Measurements from ENCODE around the gene CCDC106.

The CCDC106 gene

GRCh38 chr19:55683449-55684261 is 35.6 kb downstream of the CCDC106 start:
- no peak overlapping the region for H3K27ac ChIP-seq (ENCODE audit: extremely low read depth, low read depth, low read length)
- H3K9me3 ChIP-seq (ENCODE audit: control insufficient read depth, insufficient read depth, low read depth, low read length) = no peaks in the 10 kb centered on the region
- ChIA-PET POLR2A (interaction anchor here (1.3 kb wide), 1 partner anchor 22 kb away, joined by 3 read pairs; no protein-coding TSS in a partner anchor), CTCF (interaction anchor here (1.4 kb wide), 1 partner anchor 12 kb away, joined by 4 read pairs; no protein-coding TSS in a partner anchor)
- H3K4me3 ChIP-seq (ENCODE audit: low read depth, low read length) = no peak overlapping the region
- no peaks in the 10 kb centered on the region for H3K4me1 ChIP-seq (ENCODE audit: control insufficient read depth, insufficient read depth, low read length)
- peaks cover 29 to 90% of the 10 kb centered on the region in 2 experiments for H3K36me3 ChIP-seq (ENCODE audit: control insufficient read depth in 2 of 2, insufficient read depth in 1 of 2, low read length in 2 of 2)
- TF ChIP-seq ZNF600 (tag by site-specific recombination; IDR thresholded peaks at IDR 0.05) (peak; percentile 45), OVOL3 (tag by site-specific recombination; IDR thresholded peaks at IDR 0.05) (no peak), ZNF16 (tag by site-specific recombination; IDR thresholded peaks at IDR 0.05; ENCODE audit: low read depth) (no peak)

- ChIA-PET CTCF (interaction anchor here (0.6 kb wide), 1 partner anchor 1204 kb away, joined by 5 read pairs; no protein-coding TSS in a partner anchor), POLR2A (interaction anchor here (1.3 kb wide), 1 partner anchor 21 kb away, joined by 3 read pairs; no protein-coding TSS in a partner anchor)
Observed at GRCh38 chr19:55684946-55685681, 37.1 kb downstream of the CCDC106 start.

More at GRCh38 chr19:55684946-55685681, 37.1 kb downstream of the CCDC106 start:
- TF ChIP-seq ZNF26 (tag by site-specific recombination; IDR thresholded peaks at IDR 0.05) (no peak), ZNF747 (tag by site-specific recombination; IDR thresholded peaks at IDR 0.05) (no peak), OSR2 (tag by site-specific recombination; IDR thresholded peaks at IDR 0.05) (no peak), GLI2 (tag by site-specific recombination; IDR thresholded peaks at IDR 0.05; ENCODE audit: borderline replicate concordance, low read depth) (no peak), ZNF335 (tag by site-specific recombination; conservative IDR thresholded peaks at IDR 0.05) (no peak), HIC1 (tag by site-specific recombination; IDR thresholded peaks at IDR 0.05) (no peak), SCRT2 (tag by site-specific recombination; IDR thresholded peaks at IDR 0.05) (peak; percentile 73), ZNF19 (tag by site-specific recombination; IDR thresholded peaks at IDR 0.05; ENCODE audit: low read depth) (no peak), ZNF639 (tag by site-specific recombination; IDR thresholded peaks at IDR 0.05) (no peak)
- no peaks in the 10 kb centered on the region for H3K9me3 ChIP-seq (ENCODE audit: control insufficient read depth, insufficient read depth, low read depth, low read length)
- no peaks in the 10 kb centered on the region for H3K4me1 ChIP-seq (ENCODE audit: control insufficient read depth, insufficient read depth, low read length)
- peaks cover 29 to 90% of the 10 kb centered on the region in 2 experiments for H3K36me3 ChIP-seq (ENCODE audit: control insufficient read depth in 2 of 2, insufficient read depth in 1 of 2, low read length in 2 of 2)
- no peak overlapping the region for H3K4me3 ChIP-seq (ENCODE audit: low read depth, low read length)
- H3K27ac ChIP-seq (ENCODE audit: extremely low read depth, low read depth, low read length) = no peak overlapping the region
